Heart right ventricle (tissue), 16 donors: Measurements from ENCODE around the gene MAP3K4. TPM values are rescaled to one million over a fixed set of nuclear protein-coding genes. Genes with fewer than 3 reads are reported as not detected.

Experiments used
- ATAC-seq, 8 donors: fragments of 200-7000 bp; cut with Tn5 transposase; one replicate each; pipeline ENCODE4 v1.9.1; 2020; ENCODE audit warnings: mild to moderate bottlenecking in 8 of 8, moderate library complexity in 8 of 8, moderate number of reproducible peaks in 1 of 8
- DNase-seq, 2 donors: peaks; one replicate each; pipeline ENCODE4 v3.0.0-alpha.2; 2020
- H3K27ac ChIP-seq, 10 donors: fragments of 200-600 bp; sonication (generic) in 2 of 10; one replicate each; pipeline versions ENCODE4 v1.5.0 to v1.8.0; 2020 to 2022; ENCODE audit warnings: mild to moderate bottlenecking in 3 of 10
- H3K27me3 ChIP-seq, 7 donors: fragments of 200-600 bp; one replicate each; pipeline ENCODE4 v1.8.0; 2021 to 2022; ENCODE audit warnings: mild to moderate bottlenecking in 2 of 7
- H3K36me3 ChIP-seq, 9 donors: fragments of 200-600 bp; sonication (generic) in 1 of 9; one replicate each; pipeline versions ENCODE4 v1.5.0 to v1.8.0; 2020 to 2022; ENCODE audit warnings: mild to moderate bottlenecking in 2 of 9
- H3K4me1 ChIP-seq, 9 donors: fragments of 200-600 bp; sonication (generic) in 1 of 9; one replicate each; pipeline versions ENCODE4 v1.5.0 to v1.8.0; 2020 to 2022; ENCODE audit warnings: mild to moderate bottlenecking in 4 of 9
- H3K4me3 ChIP-seq, 10 donors: fragments of 200-600 bp; sonication (generic) in 2 of 10; one replicate each; pipeline versions ENCODE4 v1.5.0 to v1.8.0; 2020 to 2022; ENCODE audit warnings: mild to moderate bottlenecking in 7 of 10, moderate library complexity in 2 of 10
- H3K9me3 ChIP-seq, 11 donors: fragments of 200-600 bp in 10 of 11; sonication (generic) in 2 of 11; one replicate each; pipeline versions ENCODE4 v1.5.0 to v1.8.0; 2013 to 2022; ENCODE audit warnings: mild to moderate bottlenecking in 2 of 11, control low read depth in 1 of 11, moderate library complexity in 1 of 11
- WGBS, 2 donors: extraction: QIAGEN DNeasy Blood & Tissue Kit; methylation state at CpG; one replicate each; pipeline ENCODE4 v1.1.7; 2013; ENCODE audit warnings: inconsistent platforms in 1 of 2; 5-methylcytosine and 5-hydroxymethylcytosine counted together
- intact Hi-C, 10 donors: fragments of 100-400 bp; cut with DNase I; formaldehyde crosslinking; loops; one replicate each; pipeline versions ENCODE4 v1.11.1 to v1.14.2; 2022
- polyA plus RNA-seq, 2 donors: library from polyadenylated mRNA; stranded (reverse); fragments of 200-250 nt; gene quantifications; one replicate each; pipeline ENCODE4 v1.2.3, GENCODE V29; 2013
- total RNA-seq, 10 donors: library from RNA; stranded (reverse); fragmentation: NEBNext Ultra II Directional in 3 of 10; extraction: Animal tissue kit (Norgen Biotek cat#: 25700) in 3 of 10; gene quantifications; one replicate each; pipeline versions ENCODE4 v1.2.1 to v1.2.4, GENCODE V29; 2021 to 2023
- TF ChIP-seq, protein P1 (sequence below), 9 donors: fragments of 200-600 bp; sonication (generic) in 2 of 9; IDR thresholded peaks; one replicate each; pipeline versions ENCODE4 v1.5.0 to v1.8.0; 2021 to 2022; ENCODE audit warnings: antibody characterized with exemption in 9 of 9, mild to moderate bottlenecking in 5 of 9, moderate library complexity in 1 of 9
- donor health status: Arrhythmogenic right ventricular cardiomyopathy.
- donor health status: ischemic (EF 13 %, LVEDD 7.1; RV severe dilation, severe dysfunction).
- donor health status: healthy with polysubstance abuse.
- donor health status: DM: no; HTN: yes; CAD: no.
- donor health status: DM: no; HTN: no; CAD: no.
- donor health status: ischemic (EF 25% LVEDD 6.9; RV normal size, moderate dysfunction).
- donor health status: ischemic (EF 25% LVEDD 5.7; RV mildly dilated, moderate dysfunction).
- donor health status: healthy.
- donor health status: DM: yes; HTN: yes; CAD: no.
- donor health status: Ischemic cardiomyopathy.
- donor health status: ischemic (EF 35%, LVEDD 5.7; RV mildly dilated, moderate dysfunction).
- donor health status: nonischemic (EF 11% LVEDD 7.7; RV severe dilation, severe dysfunction).
- donor health status: DM: yes; HTN: yes; CAD: no.
- donor health status: PGD.
- donor health status: ischemic (EF 29% LVEDD 5.4; RV normal size, mild dysfunction).
- donor health status: nonischemic (EF 23%, LVEDD 6.1; RV moderate dilation, normal function).

MAP3K4 gene
- total and polyA plus RNA-seq, 12 donors, result 10.5 to 50.2 (median 30.9) TPM

DNA sequence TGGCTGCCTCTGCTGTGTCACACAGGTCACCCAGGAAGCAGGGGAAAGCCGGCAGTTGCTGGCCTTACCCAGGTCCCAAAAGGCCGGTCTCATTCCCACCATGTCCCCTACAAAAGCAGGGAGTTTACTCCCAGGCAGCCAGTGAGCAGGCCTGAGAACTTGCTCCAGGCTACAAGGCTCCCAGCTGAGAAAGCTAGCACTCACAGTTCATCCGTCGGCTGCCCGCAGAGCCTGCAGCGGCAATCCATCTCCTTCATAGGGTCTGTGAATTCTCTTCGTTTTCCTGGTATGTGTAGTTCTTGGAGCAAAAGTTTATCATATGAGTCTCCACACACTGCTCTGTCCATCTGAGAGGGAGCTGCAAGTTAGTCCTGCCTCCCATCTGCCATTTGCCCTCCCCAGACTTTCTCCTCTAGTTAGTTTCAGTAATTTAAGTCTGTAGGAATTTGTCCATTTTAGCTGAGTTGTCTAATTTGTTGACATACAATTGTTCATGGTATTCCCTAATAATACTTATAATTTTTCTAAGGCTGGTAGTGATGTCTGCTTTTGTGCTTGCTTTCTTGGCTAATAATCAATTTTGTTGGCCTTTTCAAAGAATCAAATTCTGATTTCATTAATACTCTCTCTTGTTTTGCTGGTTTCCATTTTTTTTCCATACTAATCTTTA lies 135.6 kb downstream of the MAP3K4 start:
- 94 to 97% methylated on average over 7 of the region's 7 CpGs for WGBS, 2 donors
- Histone ChIP-seq H3K27me3 (no peaks in the 10 kb centered on the region), H3K27ac (no peak overlapping the region), H3K9me3 (peaks cover 0 to 43% (median 19%) of the 10 kb centered on the region in 11 donors), H3K4me3 (no peak overlapping the region), H3K36me3 (peaks cover 0 to 85% (median 16%) of the 10 kb centered on the region in 9 donors), H3K4me1 (peaks cover 0 to 9% (median 0%) of the 10 kb centered on the region in 9 donors)
- TF ChIP-seq, protein P1, sequence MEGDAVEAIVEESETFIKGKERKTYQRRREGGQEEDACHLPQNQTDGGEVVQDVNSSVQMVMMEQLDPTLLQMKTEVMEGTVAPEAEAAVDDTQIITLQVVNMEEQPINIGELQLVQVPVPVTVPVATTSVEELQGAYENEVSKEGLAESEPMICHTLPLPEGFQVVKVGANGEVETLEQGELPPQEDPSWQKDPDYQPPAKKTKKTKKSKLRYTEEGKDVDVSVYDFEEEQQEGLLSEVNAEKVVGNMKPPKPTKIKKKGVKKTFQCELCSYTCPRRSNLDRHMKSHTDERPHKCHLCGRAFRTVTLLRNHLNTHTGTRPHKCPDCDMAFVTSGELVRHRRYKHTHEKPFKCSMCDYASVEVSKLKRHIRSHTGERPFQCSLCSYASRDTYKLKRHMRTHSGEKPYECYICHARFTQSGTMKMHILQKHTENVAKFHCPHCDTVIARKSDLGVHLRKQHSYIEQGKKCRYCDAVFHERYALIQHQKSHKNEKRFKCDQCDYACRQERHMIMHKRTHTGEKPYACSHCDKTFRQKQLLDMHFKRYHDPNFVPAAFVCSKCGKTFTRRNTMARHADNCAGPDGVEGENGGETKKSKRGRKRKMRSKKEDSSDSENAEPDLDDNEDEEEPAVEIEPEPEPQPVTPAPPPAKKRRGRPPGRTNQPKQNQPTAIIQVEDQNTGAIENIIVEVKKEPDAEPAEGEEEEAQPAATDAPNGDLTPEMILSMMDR (IDR thresholded peaks at IDR 0.05), result no peak
- ATAC-seq, result no peak
- no peak for DNase-seq
- intact Hi-C loops, result loop anchor here in 1 of 10 donors (10.0 kb wide), 1 partner anchor 248 kb away; no protein-coding TSS in a partner anchor

DNA sequence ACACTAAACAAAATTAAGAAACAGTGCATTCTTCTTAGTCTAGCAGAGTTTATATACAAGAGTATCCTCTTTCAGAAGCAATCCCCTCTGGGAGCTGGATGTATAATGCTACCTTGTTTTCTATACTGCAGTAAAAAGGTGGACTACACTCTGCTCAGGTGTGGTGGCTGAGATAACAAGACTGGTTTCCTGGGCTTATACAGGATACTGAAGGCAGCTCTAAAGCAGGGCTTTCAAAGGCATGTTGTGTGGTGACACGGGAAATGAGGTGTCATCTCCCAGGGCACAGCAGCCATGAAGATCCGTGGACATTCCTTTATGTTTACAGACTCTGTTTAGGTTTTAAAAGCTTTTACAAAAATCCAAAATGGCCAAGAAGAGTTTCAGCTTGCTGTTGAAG lies 136.7 kb downstream of the MAP3K4 start:
- 95 to 99% methylated on average over 2 of the region's 2 CpGs for WGBS, 2 donors
- Histone ChIP-seq H3K4me1 (peaks cover 0 to 12% (median 0%) of the 10 kb centered on the region in 9 donors), H3K4me3 (no peak overlapping the region), H3K27me3 (no peaks in the 10 kb centered on the region), H3K36me3 (peaks cover 0 to 85% (median 12%) of the 10 kb centered on the region in 9 donors), H3K9me3 (peaks cover 0 to 33% (median 11%) of the 10 kb centered on the region in 11 donors), H3K27ac (no peak overlapping the region)
- intact Hi-C loops, result loop anchor here in 1 of 10 donors (10.0 kb wide), 1 partner anchor 247 kb away; no protein-coding TSS in a partner anchor
- DNase-seq (no peak), ATAC-seq (no peak)
- TF ChIP-seq, protein P1 (IDR thresholded peaks at IDR 0.05), result no peak

DNA sequence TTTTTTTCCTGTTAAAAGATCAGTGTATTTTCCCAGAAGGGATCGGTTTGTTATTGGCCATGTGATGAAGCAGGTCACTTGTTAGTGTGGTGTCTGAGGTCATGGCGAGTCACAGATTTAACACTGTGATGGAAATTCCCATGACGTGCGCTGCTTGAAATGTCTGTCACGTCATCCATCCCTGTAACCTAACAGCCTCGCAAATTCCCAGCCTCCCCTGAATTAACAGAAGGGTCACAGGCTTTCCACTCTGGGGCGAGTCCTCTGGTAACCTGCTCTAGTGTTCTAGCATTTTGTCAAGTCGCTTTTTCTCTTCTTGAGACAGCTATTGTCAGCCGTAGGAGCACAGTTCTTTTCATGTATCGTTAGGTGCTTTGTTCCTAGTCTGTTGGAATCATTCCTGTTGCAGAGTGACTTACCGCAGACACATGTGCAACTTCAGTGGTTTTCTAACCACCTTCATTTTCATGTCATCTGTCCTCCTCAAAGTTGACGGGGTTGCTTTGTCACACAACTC lies 137.2 kb downstream of the MAP3K4 start:
- Histone ChIP-seq H3K4me1 (peaks cover 0 to 14% (median 0%) of the 10 kb centered on the region in 9 donors), H3K9me3 (peaks cover 0 to 28% (median 6%) of the 10 kb centered on the region in 11 donors), H3K4me3 (no peak overlapping the region), H3K27ac (no peak overlapping the region), H3K36me3 (peaks cover 0 to 80% (median 9%) of the 10 kb centered on the region in 9 donors), H3K27me3 (no peaks in the 10 kb centered on the region)
- DNase-seq, result no peak
- TF ChIP-seq, protein P1 (IDR thresholded peaks at IDR 0.05), result no peak
- ATAC-seq, result no peak
- intact Hi-C loops, result loop anchor here in 1 of 10 donors (10.0 kb wide), 1 partner anchor 246 kb away; no protein-coding TSS in a partner anchor
- WGBS, 2 donors, result 93 to 96% methylated on average over 12 of the region's 12 CpGs

DNA sequence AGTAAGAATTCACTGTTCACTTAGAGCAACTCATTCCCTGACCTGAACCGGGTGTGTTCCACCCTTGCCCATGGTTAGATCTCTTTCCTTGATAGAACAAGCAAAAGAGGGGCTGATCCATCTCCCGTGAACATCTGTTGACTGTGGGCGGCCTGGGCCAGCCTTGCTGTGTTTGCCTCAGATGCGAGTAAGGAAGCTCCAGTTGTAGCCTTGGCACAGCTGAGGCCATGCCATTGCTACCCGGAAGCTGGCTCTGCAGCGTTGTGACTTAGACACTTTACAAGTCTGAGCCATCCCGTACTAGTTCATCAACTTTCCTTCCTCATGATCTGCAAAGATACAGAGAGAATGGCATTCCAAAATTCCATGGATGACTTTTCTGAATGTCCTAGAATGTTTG lies 139.0 kb downstream of the MAP3K4 start:
- Histone ChIP-seq H3K36me3 (peaks cover 0 to 63% (median 9%) of the 10 kb centered on the region in 9 donors), H3K9me3 (peaks cover 0 to 10% (median 0%) of the 10 kb centered on the region in 11 donors), H3K27ac (no peak overlapping the region), H3K4me1 (peaks cover 0 to 22% (median 0%) of the 10 kb centered on the region in 9 donors), H3K4me3 (no peak overlapping the region), H3K27me3 (no peaks in the 10 kb centered on the region)
- no peak for DNase-seq
- TF ChIP-seq, protein P1 (IDR thresholded peaks at IDR 0.05), result no peak
- no peak for ATAC-seq
- WGBS, 2 donors, result 90 to 91% methylated on average over 7 of the region's 7 CpGs
- intact Hi-C loops, result no loop called here
